Transverse colon (tissue), 4 donors: Measurements from ENCODE around the gene TMEM119. TPM values are rescaled to one million over a fixed set of nuclear protein-coding genes. Genes with fewer than 3 reads are reported as not detected.

Experiments used
- DNase-seq: peaks from one replicate; pipeline ENCODE4 v3.0.0-alpha.2; 2019
- H3K27ac ChIP-seq, 4 donors: fragments of 200-600 bp; sonication (generic); 2 replicates each; pipeline ENCODE4 v1.5.1; 2016 to 2018; ENCODE audit warnings: inconsistent platforms in 4 of 4
- H3K27me3 ChIP-seq: fragments of 200-600 bp; sonication (generic); 2 replicates; pipeline ENCODE4 v1.5.1; 2017; ENCODE audit warnings: inconsistent platforms
- H3K36me3 ChIP-seq, 4 donors: fragments of 200-600 bp; sonication (generic); 2 replicates each; pipeline ENCODE4 v1.5.1; 2017 to 2019; ENCODE audit warnings: inconsistent platforms in 4 of 4
- H3K4me1 ChIP-seq, 4 donors: fragments of 200-600 bp; sonication (generic); 2 replicates each; pipeline ENCODE4 v1.5.1; 2017 to 2020; ENCODE audit warnings: inconsistent platforms in 4 of 4
- H3K4me3 ChIP-seq, 4 donors: fragments of 200-600 bp; sonication (generic); 1 replicate in 1 of 4; 2 replicates in 3 of 4; pipeline versions ENCODE4 v1.5.1 to v1.6.1; 2017 to 2019; ENCODE audit warnings: inconsistent platforms in 4 of 4
- H3K9me3 ChIP-seq, 2 donors: fragments of 200-600 bp; sonication (generic); 2 replicates each; pipeline ENCODE4 v1.5.1; 2017 to 2019; ENCODE audit warnings: inconsistent platforms in 2 of 2
- EP300 ChIP-seq: sonication (generic); formaldehyde crosslinking; IDR thresholded peaks from one replicate; pipeline ENCODE4 v1.6.1; 2017; ENCODE audit warnings: antibody characterized with exemption, low read depth
- POLR2A ChIP-seq: fragments of 450-650 bp; IDR thresholded peaks from one replicate; pipeline ENCODE4 v1.6.1; 2016; ENCODE audit warnings: antibody characterized with exemption, mild to moderate bottlenecking, moderate library complexity
- POLR2AphosphoS5 ChIP-seq, 3 donors: sonication (generic); formaldehyde crosslinking; IDR thresholded peaks; one replicate each; pipeline ENCODE4 v1.6.1; 2016; ENCODE audit warnings: antibody characterized with exemption in 3 of 3
- WGBS, 2 donors: methylation state at CpG; one replicate each; pipeline ENCODE4 v1.1.5; 2018; ENCODE audit warnings: low coverage in 1 of 2; 5-methylcytosine and 5-hydroxymethylcytosine counted together
- in situ Hi-C, 4 donors: fragments of 200-750 bp; cut with MboI; loops; one replicate each; pipeline versions ENCODE4 v1.15.0 to v1.15.1; 2017; ENCODE audit warnings: low sequenced_read_pairs in 3 of 4, low pct_ligation_motif_present in 1 of 4, low pct_unique_long_range_greater_than_20kb in 1 of 4
- intact Hi-C: fragments of 100-400 bp; cut with DNase I; formaldehyde crosslinking; loops from one replicate; pipeline ENCODE4 v1.15.1; 2023; ENCODE audit warnings: low total_unique reads
- total RNA-seq, 4 donors: library from RNA; depleted of rRNA; stranded (reverse); fragments of >200 nt; gene quantifications; one replicate each; pipeline ENCODE4 v1.1.0, GENCODE V29; 2016
- TF ChIP-seq, protein P1 (sequence below), 5 experiments: fragments of 200-600 bp in 3 of 5; fragments of 450-650 bp in 2 of 5; sonication (generic) in 3 of 5; IDR thresholded peaks; 1 replicate in 2 of 5; 2 replicates in 3 of 5; pipeline ENCODE4 v1.5.1; 2016 to 2017; ENCODE audit warnings: antibody characterized with exemption in 5 of 5, inconsistent platforms in 3 of 5, mild to moderate bottlenecking in 2 of 5, moderate library complexity in 1 of 5

TMEM119 gene
- total RNA-seq, 4 donors from 2014 or later = 3.3 to 18.3 (median 9.7) TPM

DNA sequence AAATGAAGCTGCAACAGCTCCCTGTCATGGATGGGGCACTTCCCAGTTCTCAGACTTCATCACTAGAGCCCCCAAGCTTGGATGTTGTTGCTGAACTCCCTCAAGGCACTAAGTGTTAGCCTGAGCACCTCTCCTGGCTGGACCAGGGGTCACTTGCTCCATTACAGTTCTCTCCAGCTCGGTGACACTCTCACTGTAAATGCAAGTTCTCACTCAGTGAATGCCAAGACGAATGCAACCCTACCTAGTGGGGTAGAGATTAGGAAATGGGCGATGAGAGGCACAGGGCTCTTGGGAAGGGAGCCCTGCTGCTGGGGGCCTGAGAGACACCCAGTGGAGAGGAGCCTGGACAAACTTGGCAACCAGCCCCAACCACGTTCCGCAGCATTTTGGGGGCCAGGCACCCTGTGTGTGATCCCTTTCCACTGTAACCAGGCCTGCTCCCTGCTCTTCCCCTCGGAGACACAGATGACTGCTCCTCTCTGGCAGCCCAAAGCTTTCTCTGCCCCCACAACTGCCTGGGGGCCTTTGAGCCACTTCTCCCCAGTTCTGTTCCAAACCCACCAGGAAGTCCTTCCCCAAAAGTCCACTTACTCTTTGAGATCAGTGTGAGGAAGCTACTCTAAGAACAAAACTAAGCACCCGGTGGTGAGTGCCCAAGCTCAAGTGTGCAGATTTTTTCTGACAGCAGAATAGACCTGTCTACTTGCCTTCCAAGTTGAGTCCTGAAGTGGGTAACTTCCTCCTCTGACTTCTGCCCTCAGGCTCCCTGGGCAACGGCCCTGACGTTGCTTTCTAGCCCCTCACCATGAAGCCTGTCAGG lies 43.8 kb upstream of the TMEM119 start:
- peaks cover 0 to 19% (median 0%) of the 10 kb centered on the region in 4 donors for H3K36me3 ChIP-seq
- no peaks in the 10 kb centered on the region for H3K9me3 ChIP-seq
- in situ Hi-C loops (no loop called here), intact Hi-C loops (no loop called here)
- 17 to 58% methylated on average over 1 to 9 of the region's 9 CpGs for WGBS, 2 donors
- H3K4me3 ChIP-seq = no peak overlapping the region
- peaks cover 3 to 36% (median 15%) of the 10 kb centered on the region in 4 donors for H3K4me1 ChIP-seq
- peak overlapping the region; percentile 15 to 55 (median 37) for H3K27ac ChIP-seq
- DNase-seq = no peak
- TF ChIP-seq EP300 = no peak
- no peak for TF ChIP-seq POLR2A
- TF ChIP-seq, protein P1, sequence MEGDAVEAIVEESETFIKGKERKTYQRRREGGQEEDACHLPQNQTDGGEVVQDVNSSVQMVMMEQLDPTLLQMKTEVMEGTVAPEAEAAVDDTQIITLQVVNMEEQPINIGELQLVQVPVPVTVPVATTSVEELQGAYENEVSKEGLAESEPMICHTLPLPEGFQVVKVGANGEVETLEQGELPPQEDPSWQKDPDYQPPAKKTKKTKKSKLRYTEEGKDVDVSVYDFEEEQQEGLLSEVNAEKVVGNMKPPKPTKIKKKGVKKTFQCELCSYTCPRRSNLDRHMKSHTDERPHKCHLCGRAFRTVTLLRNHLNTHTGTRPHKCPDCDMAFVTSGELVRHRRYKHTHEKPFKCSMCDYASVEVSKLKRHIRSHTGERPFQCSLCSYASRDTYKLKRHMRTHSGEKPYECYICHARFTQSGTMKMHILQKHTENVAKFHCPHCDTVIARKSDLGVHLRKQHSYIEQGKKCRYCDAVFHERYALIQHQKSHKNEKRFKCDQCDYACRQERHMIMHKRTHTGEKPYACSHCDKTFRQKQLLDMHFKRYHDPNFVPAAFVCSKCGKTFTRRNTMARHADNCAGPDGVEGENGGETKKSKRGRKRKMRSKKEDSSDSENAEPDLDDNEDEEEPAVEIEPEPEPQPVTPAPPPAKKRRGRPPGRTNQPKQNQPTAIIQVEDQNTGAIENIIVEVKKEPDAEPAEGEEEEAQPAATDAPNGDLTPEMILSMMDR (IDR thresholded peaks at IDR 0.05) = no peak
- TF ChIP-seq POLR2AphosphoS5 (IDR thresholded peaks at IDR 0.05) = no peak
- H3K27me3 ChIP-seq = no peaks in the 10 kb centered on the region

DNA sequence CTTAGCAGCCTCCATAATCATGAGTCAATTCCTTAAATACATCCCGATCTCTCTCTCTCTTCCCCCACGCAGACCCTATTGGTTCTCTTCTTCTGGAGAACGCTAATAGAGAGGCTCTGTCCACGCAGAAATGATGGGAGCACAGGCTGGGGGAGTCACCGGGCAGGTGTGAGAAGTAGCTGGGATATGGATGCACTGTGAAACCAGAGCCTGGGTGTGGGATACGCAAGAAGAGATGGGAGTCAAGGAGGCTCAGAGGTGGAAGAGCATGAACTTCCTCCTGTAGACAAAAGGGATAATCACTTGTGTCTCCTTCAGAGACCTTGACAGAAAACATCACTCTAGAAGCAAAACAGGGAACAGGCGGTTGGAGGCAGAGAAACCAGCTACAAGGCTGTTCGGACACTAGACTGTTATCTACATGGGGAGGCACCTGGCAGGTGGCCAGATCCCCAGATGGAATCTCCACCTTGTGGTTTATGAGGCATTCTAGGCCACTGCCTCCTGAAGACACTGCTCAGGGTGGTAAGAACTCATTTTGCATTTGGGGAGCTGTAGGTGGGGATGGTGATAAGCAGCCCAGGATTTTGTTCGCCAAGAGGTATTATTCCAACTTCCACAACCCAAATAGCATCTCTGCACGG lies 43.0 kb upstream of the TMEM119 start:
- in situ Hi-C loops = no loop called here
- peak; percentile 68 for DNase-seq
- peaks cover 3 to 42% (median 17%) of the 10 kb centered on the region in 4 donors for H3K4me1 ChIP-seq
- no peaks in the 10 kb centered on the region for H3K27me3 ChIP-seq
- WGBS, 2 donors = 73 to 74% methylated on average over 2 to 10 of the region's 10 CpGs
- TF ChIP-seq EP300 (no peak), POLR2AphosphoS5 (IDR thresholded peaks at IDR 0.05) (no peak)
- TF ChIP-seq, protein P1 (IDR thresholded peaks at IDR 0.05) = no peak
- H3K27ac ChIP-seq = peak overlapping the region in 3 of 4 donors; percentile 15 to 55 (median 30)
- H3K4me3 ChIP-seq = no peak overlapping the region
- intact Hi-C loops = no loop called here
- H3K9me3 ChIP-seq = no peaks in the 10 kb centered on the region
- peaks cover 0 to 11% (median 0%) of the 10 kb centered on the region in 4 donors for H3K36me3 ChIP-seq

DNA sequence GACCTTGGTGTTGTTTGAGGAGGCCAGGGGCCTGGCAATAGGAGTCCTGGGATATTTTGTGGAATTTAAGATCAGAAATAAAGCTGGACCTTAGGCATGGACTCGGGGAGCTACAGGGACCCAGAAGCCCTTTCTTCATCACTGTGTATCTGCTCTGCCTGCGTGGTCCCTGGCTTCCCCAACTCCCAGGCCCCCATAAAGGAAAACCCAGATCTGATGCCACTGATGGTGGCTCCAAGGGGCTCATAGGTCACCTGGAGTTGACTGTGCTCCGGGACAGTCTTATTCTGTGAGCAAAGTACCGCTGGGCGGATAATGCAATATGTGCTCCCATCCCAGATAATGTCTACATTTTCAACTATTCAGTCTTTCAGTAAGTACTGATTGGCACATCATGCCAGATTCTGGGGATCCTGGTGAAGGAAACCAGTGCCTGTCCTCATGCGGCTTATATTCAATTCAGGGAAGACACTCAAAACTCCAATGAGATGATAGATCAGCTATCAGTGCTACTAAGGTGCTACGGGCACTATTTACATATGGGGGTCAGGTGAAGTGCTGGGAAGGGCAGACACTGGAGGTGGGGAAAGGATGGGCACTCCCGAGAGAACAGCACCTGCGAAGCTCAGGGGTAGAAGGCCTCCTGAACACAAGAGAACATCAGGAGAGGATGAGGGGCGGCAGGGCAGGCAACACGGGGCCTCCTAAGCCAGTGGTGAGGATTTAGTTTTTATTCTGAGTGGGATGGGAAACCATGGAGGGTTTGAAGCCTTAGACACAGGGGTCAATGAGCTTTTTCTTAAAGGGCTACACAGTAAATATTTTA lies 41.3 kb upstream of the TMEM119 start:
- no peak for DNase-seq
- WGBS, 2 donors = 87 to 89% methylated on average over 6 to 11 of the region's 11 CpGs
- H3K4me1 ChIP-seq = peaks cover 7 to 55% (median 21%) of the 10 kb centered on the region in 4 donors

More for the DNA sequence above, 41.3 kb upstream of the TMEM119 start:
- TF ChIP-seq POLR2A (no peak), EP300 (no peak), POLR2AphosphoS5 (IDR thresholded peaks at IDR 0.05) (no peak)
- TF ChIP-seq, protein P1 (IDR thresholded peaks at IDR 0.05) = no peak
- intact Hi-C loops (no loop called here), in situ Hi-C loops (no loop called here)
- H3K9me3 ChIP-seq = no peaks in the 10 kb centered on the region
- no peaks in the 10 kb centered on the region for H3K27me3 ChIP-seq
- H3K4me3 ChIP-seq = no peak overlapping the region
- H3K36me3 ChIP-seq = peaks cover 0 to under 1% (median 0%) of the 10 kb centered on the region in 4 donors
- H3K27ac ChIP-seq = peak overlapping the region; percentile 44 to 65 (median 50)
